Lower lobe of right lung (tissue), 2 donors: Measurements from ENCODE around the gene NCKIPSD. TPM values are rescaled to one million over a fixed set of nuclear protein-coding genes. Genes with fewer than 3 reads are reported as not detected.

Experiments
- ATAC-seq, 2 donors: fragments of 200-7000 bp; cut with Tn5 transposase; one replicate each; pipeline ENCODE4 v1.9.1; 2020 to 2022; ENCODE audit warnings: mild to moderate bottlenecking in 2 of 2, moderate library complexity in 2 of 2
- DNase-seq: peaks from one replicate; pipeline ENCODE4 v3.0.0-alpha.2; 2020
- H3K27ac ChIP-seq: fragments of 200-600 bp; one replicate; pipeline ENCODE4 v1.8.0; 2022
- H3K27me3 ChIP-seq: fragments of 200-600 bp; one replicate; pipeline ENCODE4 v1.8.0; 2022; ENCODE audit warnings: low read depth
- H3K36me3 ChIP-seq: fragments of 200-600 bp; one replicate; pipeline ENCODE4 v1.8.0; 2022; ENCODE audit warnings: mild to moderate bottlenecking
- H3K4me1 ChIP-seq: fragments of 200-600 bp; one replicate; pipeline ENCODE4 v1.8.0; 2022
- H3K4me3 ChIP-seq: fragments of 200-600 bp; one replicate; pipeline ENCODE4 v1.8.0; 2022; ENCODE audit warnings: mild to moderate bottlenecking
- H3K9me3 ChIP-seq: fragments of 200-600 bp; one replicate; pipeline ENCODE4 v1.8.0; 2022
- intact Hi-C: fragments of 100-400 bp; cut with DNase I; formaldehyde crosslinking; loops from one replicate; pipeline ENCODE4 v1.11.0; 2022
- total RNA-seq: library from RNA; stranded (reverse); fragmentation: NEBNext Ultra II Directional; extraction: Animal tissue kit (Norgen Biotek cat#: 25700); gene quantifications from one replicate; pipeline ENCODE4 v1.2.1, GENCODE V29; 2021
- TF ChIP-seq, protein P1 (sequence below): fragments of 200-600 bp; IDR thresholded peaks from one replicate; pipeline ENCODE4 v1.8.0; 2022; ENCODE audit warnings: antibody characterized with exemption, mild to moderate bottlenecking
- donor health status: DM: no; HTN: yes; CAD: no; lungs with severe emphysema.

Gene NCKIPSD
- total RNA-seq, 1 donor from 2014 or later, result 20.7 TPM

DNA sequence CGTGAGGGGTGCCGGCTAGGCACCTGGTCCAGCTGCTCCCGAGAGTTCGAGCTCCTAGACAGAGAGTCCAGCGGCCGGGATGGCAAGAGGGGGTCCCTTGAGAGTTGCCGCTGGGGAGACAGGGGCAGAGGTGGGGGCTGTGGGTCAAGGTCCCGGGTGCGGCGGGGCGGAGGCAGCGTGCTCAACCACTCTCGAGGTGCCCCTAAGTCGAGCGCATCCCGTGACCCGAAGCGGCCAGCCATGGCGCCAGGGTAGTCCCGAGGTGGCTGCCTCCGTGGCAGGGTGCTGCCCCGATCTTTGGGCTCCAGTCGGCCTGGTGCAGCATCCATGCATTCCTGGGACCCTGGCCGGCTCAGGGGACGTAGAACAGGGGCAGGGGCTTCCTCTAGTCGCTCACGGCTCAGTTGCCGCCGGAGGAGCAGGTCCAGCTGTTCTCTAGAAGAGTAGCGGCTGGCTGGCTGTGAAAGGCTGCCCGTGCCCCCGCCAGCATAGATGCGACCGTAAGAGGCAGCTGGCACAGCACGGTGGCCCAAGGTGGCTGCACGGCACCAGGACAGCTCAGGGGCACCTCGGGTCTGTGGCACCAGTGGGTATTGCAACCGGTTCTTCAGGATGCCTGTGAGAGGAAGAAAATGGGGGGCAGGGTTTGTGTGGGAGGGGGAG, 45.6 kb downstream of the NCKIPSD start:
- intact Hi-C loops, result no loop called here
- H3K4me3 ChIP-seq, result no peak overlapping the region
- DNase-seq (no peak), ATAC-seq (no peak)
- no peak overlapping the region for H3K27ac ChIP-seq
- TF ChIP-seq, protein P1, sequence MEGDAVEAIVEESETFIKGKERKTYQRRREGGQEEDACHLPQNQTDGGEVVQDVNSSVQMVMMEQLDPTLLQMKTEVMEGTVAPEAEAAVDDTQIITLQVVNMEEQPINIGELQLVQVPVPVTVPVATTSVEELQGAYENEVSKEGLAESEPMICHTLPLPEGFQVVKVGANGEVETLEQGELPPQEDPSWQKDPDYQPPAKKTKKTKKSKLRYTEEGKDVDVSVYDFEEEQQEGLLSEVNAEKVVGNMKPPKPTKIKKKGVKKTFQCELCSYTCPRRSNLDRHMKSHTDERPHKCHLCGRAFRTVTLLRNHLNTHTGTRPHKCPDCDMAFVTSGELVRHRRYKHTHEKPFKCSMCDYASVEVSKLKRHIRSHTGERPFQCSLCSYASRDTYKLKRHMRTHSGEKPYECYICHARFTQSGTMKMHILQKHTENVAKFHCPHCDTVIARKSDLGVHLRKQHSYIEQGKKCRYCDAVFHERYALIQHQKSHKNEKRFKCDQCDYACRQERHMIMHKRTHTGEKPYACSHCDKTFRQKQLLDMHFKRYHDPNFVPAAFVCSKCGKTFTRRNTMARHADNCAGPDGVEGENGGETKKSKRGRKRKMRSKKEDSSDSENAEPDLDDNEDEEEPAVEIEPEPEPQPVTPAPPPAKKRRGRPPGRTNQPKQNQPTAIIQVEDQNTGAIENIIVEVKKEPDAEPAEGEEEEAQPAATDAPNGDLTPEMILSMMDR, result no peak
- no peaks in the 10 kb centered on the region for H3K9me3 ChIP-seq
- H3K27me3 ChIP-seq, result no peaks in the 10 kb centered on the region
- no peaks in the 10 kb centered on the region for H3K36me3 ChIP-seq
- peaks cover 8% of the 10 kb centered on the region for H3K4me1 ChIP-seq

DNA sequence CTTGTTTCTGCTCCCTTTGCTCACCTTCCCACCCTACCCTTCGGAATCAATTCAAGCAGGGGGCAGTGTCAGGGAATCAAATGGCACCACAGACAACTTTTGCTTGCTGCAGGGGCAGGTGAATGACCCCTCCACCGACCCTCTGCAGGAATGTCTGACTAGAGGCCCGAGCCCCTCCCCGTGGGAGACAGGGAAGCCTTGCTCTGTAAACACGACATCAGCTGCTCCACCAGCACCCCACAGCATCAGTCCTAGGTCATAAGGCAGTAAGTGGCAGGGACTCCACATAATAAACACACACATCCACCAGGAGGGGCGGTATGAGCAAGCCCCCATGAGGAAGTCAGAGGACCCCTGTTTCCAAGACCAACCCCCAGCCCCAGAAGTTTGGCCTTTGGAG, 48.4 kb downstream of the NCKIPSD start:
- Histone ChIP-seq H3K36me3 (peaks cover 9% of the 10 kb centered on the region), H3K4me1 (peaks cover 20% of the 10 kb centered on the region), H3K27ac (no peak overlapping the region), H3K27me3 (no peaks in the 10 kb centered on the region), H3K9me3 (no peaks in the 10 kb centered on the region), H3K4me3 (no peak overlapping the region)
- no peak for ATAC-seq
- TF ChIP-seq, protein P1, result no peak
- intact Hi-C loops, result no loop called here
- no peak for DNase-seq

DNA sequence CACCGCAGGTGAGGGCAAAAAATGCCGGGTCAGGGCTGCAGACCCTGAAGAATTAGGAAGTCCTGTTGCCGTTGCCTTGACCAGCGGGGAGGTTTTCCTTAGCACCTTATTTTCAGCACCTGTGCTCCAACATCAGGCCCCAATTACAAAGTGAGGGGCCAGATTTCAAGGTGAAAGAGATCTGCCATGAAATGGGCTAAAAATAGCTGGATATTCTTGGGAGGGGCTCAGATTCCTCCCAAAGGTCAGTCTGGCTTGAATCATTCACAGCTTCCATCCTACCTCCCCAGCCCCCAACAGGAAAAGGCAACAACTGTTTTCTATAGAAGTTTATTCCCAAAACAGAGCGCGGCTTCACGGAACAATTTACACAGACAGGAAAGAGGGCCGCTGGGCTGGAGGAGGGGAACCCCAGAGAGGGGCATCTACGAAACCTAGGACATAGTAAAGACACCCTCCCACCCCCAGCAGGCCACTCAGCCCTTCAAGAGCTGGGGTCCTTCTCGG, 49.5 kb downstream of the NCKIPSD start:
- ATAC-seq (no peak), DNase-seq (no peak)
- H3K4me3 ChIP-seq, result peak overlapping the region; percentile 100
- no peaks in the 10 kb centered on the region for H3K27me3 ChIP-seq
- TF ChIP-seq, protein P1, result no peak
- H3K36me3 ChIP-seq, result peaks cover 18% of the 10 kb centered on the region
- no peaks in the 10 kb centered on the region for H3K9me3 ChIP-seq
- H3K4me1 ChIP-seq, result peaks cover 20% of the 10 kb centered on the region
- intact Hi-C loops, result no loop called here
- H3K27ac ChIP-seq, result peak overlapping the region; percentile 85

DNA sequence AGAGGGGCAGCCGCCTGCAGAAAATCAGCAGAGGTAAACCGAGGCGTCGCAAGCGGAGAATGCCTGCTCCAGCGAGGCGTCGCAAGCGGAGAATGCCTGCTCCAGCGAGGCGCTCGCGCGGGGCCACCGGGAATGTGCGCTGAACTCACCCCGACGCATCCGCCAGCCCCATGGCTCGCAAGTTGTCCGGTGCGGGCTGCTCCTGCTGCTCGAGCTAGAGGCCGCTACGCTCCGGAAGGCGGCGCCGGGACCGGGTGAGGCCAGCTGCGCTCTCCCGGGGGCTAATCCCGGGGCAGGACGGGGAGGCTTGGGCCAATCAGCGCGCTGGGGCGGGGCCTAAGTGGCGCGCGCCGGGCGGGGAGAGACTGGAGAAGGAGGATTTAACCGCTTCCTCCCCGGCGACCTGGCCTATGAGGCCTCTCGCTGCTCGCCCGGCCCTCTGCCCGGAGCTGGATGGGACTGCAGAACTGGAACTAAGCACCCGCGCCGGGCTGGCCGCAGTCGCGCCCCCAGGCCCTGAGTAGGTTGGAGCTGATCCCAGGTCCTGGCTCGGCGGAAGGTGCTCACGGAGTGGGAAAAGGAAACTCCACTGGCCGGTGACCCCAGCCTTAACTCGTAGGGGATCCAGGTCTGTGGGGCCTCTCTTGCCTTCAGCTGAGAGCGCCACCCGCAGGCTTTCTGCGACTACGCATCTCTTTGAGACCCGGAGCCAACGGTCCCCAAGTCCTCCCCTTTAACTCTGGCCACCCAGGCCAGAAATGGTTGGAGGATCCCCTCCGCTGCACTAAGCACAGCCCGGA, 50.3 kb downstream of the NCKIPSD start, which contains the start of gene SLC26A6:
Gene SLC26A6 (minus strand): TSS at position 240 of the 800 bp plus-strand sequence. CDS start 68 bp downstream, at position 172.
- peak within 1 kb of the TSS; percentile 100 for H3K4me3 ChIP-seq
- no peaks in the 10 kb centered on the region for H3K27me3 ChIP-seq
- peak within 1 kb of the TSS; percentile 85 for H3K27ac ChIP-seq
- H3K9me3 ChIP-seq, result no peaks in the 10 kb centered on the region
- DNase-seq, result peak; percentile 98
- peak; percentile 98 to 99 for ATAC-seq
- H3K36me3 ChIP-seq, result peaks cover 26% of the 10 kb centered on the region
- peaks cover 20% of the 10 kb centered on the region for H3K4me1 ChIP-seq
- intact Hi-C loops, result no loop called here
- TF ChIP-seq, protein P1, result peak; percentile 39

DNA sequence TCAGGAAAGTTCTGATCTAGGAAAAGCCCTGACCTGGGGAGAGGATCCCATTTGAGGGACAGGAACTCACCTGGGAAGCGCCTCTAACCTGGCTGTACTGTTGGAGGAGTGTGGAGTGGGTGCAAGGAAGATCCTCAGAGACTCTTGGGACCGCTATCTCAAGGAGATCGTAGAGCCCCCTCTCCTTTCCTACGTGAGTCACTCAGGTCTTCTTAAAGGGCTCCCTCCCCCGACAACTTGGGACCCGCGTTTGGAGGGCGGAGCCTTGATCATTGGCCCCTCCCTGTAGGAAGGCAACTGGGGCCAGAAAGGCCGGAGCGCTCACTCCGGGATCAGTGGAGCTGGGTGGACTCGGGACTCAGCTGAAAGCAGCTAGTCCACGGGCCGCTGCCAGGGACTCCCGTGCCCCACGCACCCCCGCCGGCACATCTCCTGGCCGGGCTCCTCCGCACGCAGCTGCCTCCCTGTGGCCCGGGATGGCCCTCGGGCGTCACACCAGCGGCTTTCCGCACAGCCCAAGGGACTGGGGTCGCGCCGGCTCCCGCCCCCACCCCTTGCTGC, 51.0 kb downstream of the NCKIPSD start:
- TF ChIP-seq, protein P1, result no peak
- Histone ChIP-seq H3K36me3 (peaks cover 32% of the 10 kb centered on the region), H3K9me3 (no peaks in the 10 kb centered on the region), H3K27ac (peak overlapping the region; percentile 85), H3K27me3 (no peaks in the 10 kb centered on the region), H3K4me3 (peak overlapping the region; percentile 100), H3K4me1 (peaks cover 20% of the 10 kb centered on the region)
- intact Hi-C loops, result no loop called here
- peak; percentile 58 to 72 for ATAC-seq
- DNase-seq, result peak; percentile 67
